Activated T-cell treated with anti-CD3 and anti-CD28 coated beads for 4 hours (primary cell): ENCODE results near the gene CACNA1E.

Experiments used
- DNase-seq: peaks from one replicate; pipeline ENCODE4 v3.0.0-alpha.2; 2020

Gene CACNA1E

GRCh38 chr1:181485287-181486097 lies 2.2 kb downstream of the CACNA1E start:
- DNase-seq, result no peak

- DNase-seq, result no peak
Measured at GRCh38 chr1:181486098-181486420, 2.7 kb downstream of the CACNA1E start.

GRCh38 chr1:181488866-181489265 lies 5.5 kb downstream of the CACNA1E start:
- DNase-seq, result no peak

- DNase-seq, result no peak
Measured at GRCh38 chr1:181490276-181490675, 7.0 kb downstream of the CACNA1E start.

GRCh38 chr1:181490740-181491712 lies 7.7 kb downstream of the CACNA1E start:
- DNase-seq, result no peak

GRCh38 chr1:181493166-181493565 lies 9.8 kb downstream of the CACNA1E start:
- no peak for DNase-seq

- no peak for DNase-seq
Measured at GRCh38 chr1:181493885-181494284, 10.6 kb downstream of the CACNA1E start.

- DNase-seq, result no peak
Measured at GRCh38 chr1:181496759-181497158, 13.4 kb downstream of the CACNA1E start.

- no peak for DNase-seq
Measured at GRCh38 chr1:181497870-181498269, 14.6 kb downstream of the CACNA1E start.

GRCh38 chr1:181499825-181500224 lies 16.5 kb downstream of the CACNA1E start:
- DNase-seq, result no peak

GRCh38 chr1:181500636-181501035 lies 17.3 kb downstream of the CACNA1E start:
- no peak for DNase-seq

- no peak for DNase-seq
Measured at GRCh38 chr1:181501612-181502011, 18.3 kb downstream of the CACNA1E start.

GRCh38 chr1:181503171-181503810 lies 20.0 kb downstream of the CACNA1E start:
- no peak for DNase-seq

- no peak for DNase-seq
Measured at GRCh38 chr1:181504399-181504842, 21.1 kb downstream of the CACNA1E start.

- no peak for DNase-seq
Measured at GRCh38 chr1:181506563-181507353, 23.4 kb downstream of the CACNA1E start.

GRCh38 chr1:181508486-181509165 lies 25.3 kb downstream of the CACNA1E start:
- DNase-seq, result no peak

- no peak for DNase-seq
Measured at GRCh38 chr1:181513786-181514297, 30.5 kb downstream of the CACNA1E start.

GRCh38 chr1:181514298-181515290 lies 31.3 kb downstream of the CACNA1E start:
- no peak for DNase-seq

GRCh38 chr1:181516706-181517105 lies 33.4 kb downstream of the CACNA1E start:
- DNase-seq, result no peak

GRCh38 chr1:181517181-181517875 lies 34.0 kb downstream of the CACNA1E start:
- DNase-seq, result no peak
